Tibial nerve (tissue), 4 donors: ENCODE results near the gene AKNA. TPM values are rescaled to one million over a fixed set of nuclear protein-coding genes. Genes with fewer than 3 reads are reported as not detected.

Experiments used
- DNase-seq, 2 donors: peaks; one replicate each; pipeline ENCODE4 v3.0.0-alpha.2; 2019; ENCODE audit warnings: low spot score in 2 of 2
- H3K27ac ChIP-seq, 4 donors: fragments of 200-600 bp; sonication (generic) in 3 of 4; one replicate each; pipeline ENCODE4 v1.5.1; 2017 to 2019; ENCODE audit warnings: mild to moderate bottlenecking in 1 of 4
- H3K27me3 ChIP-seq, 2 donors: fragments of 200-600 bp; sonication (generic) in 1 of 2; one replicate each; pipeline versions ENCODE4 v1.5.1 to v1.6.0; 2017 to 2019
- H3K36me3 ChIP-seq, 3 donors: fragments of 200-600 bp; sonication (generic); one replicate each; pipeline ENCODE4 v1.5.1; 2018 to 2019
- H3K4me1 ChIP-seq, 4 donors: fragments of 200-600 bp; sonication (generic) in 3 of 4; one replicate each; pipeline ENCODE4 v1.5.1; 2017 to 2019
- H3K4me3 ChIP-seq, 4 donors: fragments of 200-600 bp; sonication (generic) in 3 of 4; one replicate each; pipeline ENCODE4 v1.5.1; 2017 to 2019; ENCODE audit warnings: mild to moderate bottlenecking in 1 of 4, moderate library complexity in 1 of 4
- H3K9me3 ChIP-seq, 4 donors: fragments of 200-600 bp; sonication (generic) in 3 of 4; one replicate each; pipeline ENCODE4 v1.5.1; 2017 to 2019
- CTCF ChIP-seq, 5 experiments: fragments of 200-600 bp in 3 of 5; fragments of 450-650 bp in 2 of 5; sonication (generic) in 3 of 5; IDR thresholded peaks; one replicate each; pipeline ENCODE4 v1.5.1; 2016 to 2019; ENCODE audit warnings: antibody characterized with exemption in 5 of 5, mild to moderate bottlenecking in 3 of 5, moderate library complexity in 2 of 5
- EP300 ChIP-seq, 2 donors: sonication (generic); formaldehyde crosslinking; IDR thresholded peaks; one replicate each; pipeline ENCODE4 v1.6.1; 2017; ENCODE audit warnings: antibody characterized with exemption in 2 of 2, mild to moderate bottlenecking in 1 of 2
- POLR2A ChIP-seq, 2 donors: fragments of 450-650 bp; IDR thresholded peaks; one replicate each; pipeline ENCODE4 v1.6.1; 2017; ENCODE audit warnings: antibody characterized with exemption in 2 of 2, mild to moderate bottlenecking in 2 of 2, moderate library complexity in 2 of 2
- WGBS, 2 donors: methylation state at CpG; one replicate each; pipeline ENCODE4 v1.1.5; 2018; 5-methylcytosine and 5-hydroxymethylcytosine counted together
- total RNA-seq, 4 donors: library from RNA; depleted of rRNA; stranded (reverse); fragments of >200 nt; gene quantifications; one replicate each; pipeline ENCODE4 v1.1.0, GENCODE V29; 2016

Gene AKNA
- total RNA-seq, 4 donors from 2014 or later, result 23.6 to 42.2 (median 36.6) TPM

DNA sequence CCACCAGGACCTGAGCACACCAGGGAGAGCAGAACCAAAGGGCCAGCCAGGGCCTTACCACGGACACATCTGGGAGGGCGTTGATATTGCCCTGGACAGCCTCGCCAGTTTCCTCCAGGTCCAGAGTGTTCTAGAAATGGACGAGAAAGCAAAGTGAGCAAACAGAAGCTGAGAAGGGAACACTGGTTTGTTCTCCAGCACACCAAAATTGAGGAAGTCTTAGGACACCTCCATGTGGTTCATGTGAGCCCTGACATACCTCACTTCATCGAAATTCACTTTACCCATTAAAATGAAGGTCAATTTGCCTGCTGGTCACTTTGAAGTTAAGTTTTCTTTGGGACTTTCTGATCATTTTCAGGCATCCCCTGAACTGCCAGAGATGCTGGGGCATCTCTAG is 20.1 kb upstream of the AKNA start:
- H3K27me3 ChIP-seq, result no peaks in the 10 kb centered on the region
- WGBS, 2 donors, result 79 to 84% methylated on average over 5 of the region's 5 CpGs

DNA sequence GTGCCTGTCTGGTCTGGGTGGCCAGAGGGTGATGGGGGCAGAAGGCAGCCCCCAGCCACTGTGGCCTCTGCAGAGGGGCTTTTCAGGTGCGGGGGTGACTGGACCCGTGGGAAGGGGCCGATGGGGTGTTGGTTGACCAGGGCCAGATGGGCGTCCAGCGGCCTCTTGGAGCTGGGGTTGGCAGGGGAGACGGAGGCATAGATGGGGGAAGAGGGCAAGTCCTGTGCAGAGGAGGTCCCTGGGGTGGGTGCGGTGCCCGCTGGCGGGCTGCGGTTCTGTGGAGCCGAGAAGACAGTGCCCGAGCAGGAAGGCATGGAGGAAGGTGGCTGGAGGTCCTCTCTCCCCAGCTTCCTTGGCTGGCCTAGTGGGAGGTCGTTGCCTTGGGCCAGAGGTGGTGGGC is 18.7 kb upstream of the AKNA start:
- no peaks in the 10 kb centered on the region for H3K27me3 ChIP-seq
- no peak overlapping the region for H3K4me3 ChIP-seq
- TF ChIP-seq CTCF (IDR thresholded peaks at IDR 0.05) (no peak), POLR2A (IDR thresholded peaks at IDR 0.05) (no peak), EP300 (IDR thresholded peaks at IDR 0.05) (no peak)
- DNase-seq, result no peak
- no peak overlapping the region for H3K27ac ChIP-seq
- no peaks in the 10 kb centered on the region for H3K9me3 ChIP-seq
- WGBS, 2 donors, result 86 to 90% methylated on average over 13 of the region's 13 CpGs
- H3K4me1 ChIP-seq, result peaks cover 0 to 6% (median 0%) of the 10 kb centered on the region in 4 donors
- H3K36me3 ChIP-seq, result no peaks in the 10 kb centered on the region

More for the DNA sequence above, 20.1 kb upstream of the AKNA start:
- no peaks in the 10 kb centered on the region for H3K36me3 ChIP-seq
- no peaks in the 10 kb centered on the region for H3K9me3 ChIP-seq
- peaks cover 0 to 6% (median 0%) of the 10 kb centered on the region in 4 donors for H3K4me1 ChIP-seq
- no peak for TF ChIP-seq CTCF (IDR thresholded peaks at IDR 0.05)
- TF ChIP-seq EP300 (IDR thresholded peaks at IDR 0.05), result no peak
- no peak overlapping the region for H3K4me3 ChIP-seq
- DNase-seq, result no peak
- no peak overlapping the region for H3K27ac ChIP-seq

GRCh38 chr9:114405294-114406034 is 17.7 kb upstream of the AKNA start:
- WGBS, 2 donors, result 22 to 28% methylated on average over 14 to 15 of the region's 15 CpGs
- Histone ChIP-seq H3K27ac (no peak overlapping the region), H3K4me1 (peaks cover 0 to 6% (median 0%) of the 10 kb centered on the region in 4 donors), H3K27me3 (no peaks in the 10 kb centered on the region), H3K36me3 (no peaks in the 10 kb centered on the region), H3K9me3 (no peaks in the 10 kb centered on the region), H3K4me3 (no peak overlapping the region)
- DNase-seq, result peak; percentile 56 to 81
- TF ChIP-seq EP300 (IDR thresholded peaks at IDR 0.05), result no peak
- TF ChIP-seq CTCF (IDR thresholded peaks at IDR 0.05), result peak; percentile 68 to 88 (median 80)

GRCh38 chr9:114404531-114404930 is 16.7 kb upstream of the AKNA start:
- Histone ChIP-seq H3K9me3 (no peaks in the 10 kb centered on the region), H3K27me3 (no peaks in the 10 kb centered on the region), H3K36me3 (no peaks in the 10 kb centered on the region), H3K27ac (no peak overlapping the region), H3K4me3 (no peak overlapping the region), H3K4me1 (peaks cover 0 to 6% (median 0%) of the 10 kb centered on the region in 4 donors)
- WGBS, 2 donors, result 70 to 82% methylated on average over 2 of the region's 2 CpGs
- no peak for TF ChIP-seq CTCF (IDR thresholded peaks at IDR 0.05)
- TF ChIP-seq POLR2A (IDR thresholded peaks at IDR 0.05), result no peak
- TF ChIP-seq EP300 (IDR thresholded peaks at IDR 0.05), result no peak
- DNase-seq, result no peak

DNA sequence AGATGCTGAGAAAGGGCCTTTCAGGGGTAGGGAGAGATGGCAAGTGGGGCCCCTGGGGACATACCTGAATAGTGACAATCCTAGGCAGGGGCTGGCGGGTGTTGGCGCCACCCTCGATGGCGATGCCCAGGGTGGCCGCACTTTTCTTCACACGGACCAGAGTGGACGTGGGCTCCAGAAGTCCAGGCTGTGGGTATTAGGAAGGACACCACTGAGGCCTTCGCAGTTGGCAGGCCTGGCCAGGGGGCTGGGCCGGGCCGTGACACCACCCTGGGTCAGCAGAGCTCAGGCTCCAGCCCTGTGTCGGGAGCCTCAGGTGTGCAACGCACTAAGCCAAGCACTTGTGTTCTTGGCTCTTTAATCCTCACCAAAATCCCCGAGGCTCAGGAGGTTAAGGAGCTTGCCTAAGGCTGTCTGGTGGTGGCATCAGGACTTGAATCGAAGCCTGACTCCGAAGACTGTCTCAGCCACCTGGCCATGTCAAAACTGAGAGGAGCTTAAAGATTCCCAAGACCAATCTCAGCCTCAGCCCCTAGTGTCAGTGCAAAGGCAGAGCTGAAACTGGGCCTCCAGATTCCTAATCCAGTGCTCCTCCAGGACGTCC is 15.5 kb upstream of the AKNA start:
- Histone ChIP-seq H3K4me3 (no peak overlapping the region), H3K27me3 (no peaks in the 10 kb centered on the region), H3K4me1 (peaks cover 0 to 11% (median 2%) of the 10 kb centered on the region in 4 donors), H3K36me3 (no peaks in the 10 kb centered on the region), H3K9me3 (no peaks in the 10 kb centered on the region), H3K27ac (no peak overlapping the region)
- TF ChIP-seq EP300 (IDR thresholded peaks at IDR 0.05) (no peak), POLR2A (IDR thresholded peaks at IDR 0.05) (no peak), CTCF (IDR thresholded peaks at IDR 0.05) (no peak)
- WGBS, 2 donors, result 88 to 90% methylated on average over 14 to 16 of the region's 16 CpGs
- DNase-seq, result no peak
